ENCODE measurements around the gene RPP14.

Gene RPP14

DNA sequence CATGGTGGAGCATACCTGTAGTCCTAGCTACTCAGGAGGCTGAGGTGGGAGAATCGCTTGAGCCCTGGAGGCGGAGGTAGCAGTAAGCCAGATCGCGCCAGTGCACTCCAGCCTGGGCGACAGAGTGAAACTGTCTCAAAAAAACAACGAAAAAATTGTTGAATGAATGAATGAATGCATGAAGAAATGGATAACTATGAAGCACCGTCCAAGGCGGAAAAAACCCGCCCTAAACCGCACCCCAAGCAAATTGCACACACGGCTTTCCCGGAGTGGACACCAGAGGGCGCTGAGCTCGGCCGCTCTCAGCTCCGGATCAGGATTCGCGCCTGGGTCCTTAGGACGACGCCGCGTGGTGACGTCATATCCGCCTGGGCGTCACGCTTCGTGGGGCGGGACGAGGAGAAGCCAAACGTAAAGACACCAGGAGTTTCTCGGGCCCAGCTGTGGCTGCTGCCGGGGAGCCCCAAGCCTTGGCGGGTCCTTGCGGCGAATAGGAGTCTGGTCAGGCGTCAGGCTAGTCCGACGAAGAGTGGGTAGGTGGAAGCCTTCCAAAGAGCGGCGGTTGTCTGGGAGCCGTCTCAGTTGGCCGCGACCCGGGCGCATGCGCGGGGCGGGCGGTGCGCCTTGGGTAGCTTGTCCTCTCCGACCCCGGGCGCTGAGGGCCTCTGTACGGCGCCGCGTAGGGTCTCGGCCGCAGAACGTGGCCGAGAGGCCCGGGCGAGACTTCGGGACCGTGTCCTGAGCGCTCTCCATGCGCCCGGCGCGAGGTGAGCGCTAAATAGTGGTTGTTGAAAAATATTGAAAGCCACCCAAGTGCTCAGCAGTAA is at the start of gene RPP14, which contains the start of gene HTD2:
Gene RPP14, plus strand, starts transcription at position 364 of the 830 bp plus-strand sequence. CDS start 4,085 bp downstream, outside the sequence.
Gene HTD2, plus strand, starts transcription at position 639 of the 830 bp plus-strand sequence. CDS start 11,094 bp downstream, outside the sequence.
- peak within 1 kb of the TSS; percentile 90 for H3K4me3 ChIP-seq (ENCODE audit: low read depth, low read length)
- H3K36me3 ChIP-seq (ENCODE audit: control insufficient read depth in 2 of 2, insufficient read depth in 1 of 2, low read length in 2 of 2): peaks cover 11 to 35% of the 10 kb centered on the region in 2 experiments; a peak in 2 of 3 replicates
- ChIA-PET POLR2A (interaction anchor here (0.7 to 1.7 kb wide), 6 partner anchors 10 to 709 kb away, joined by 3 to 7 read pairs (median 3); partner anchors contain the start of gene ARF4), CTCF (interaction anchor here (0.6 to 2.6 kb wide), 35 partner anchors 8 to 1669 kb away, joined by 3 to 16 read pairs (median 4); partner anchors contain the start of gene PXK)
- H3K9me3 ChIP-seq (ENCODE audit: control insufficient read depth, insufficient read depth, low read depth, low read length): no peaks in the 10 kb centered on the region
- no peaks in the 10 kb centered on the region for H3K4me1 ChIP-seq (ENCODE audit: control insufficient read depth, insufficient read depth, low read length)
- peak within 1 kb of the TSS; percentile 76 for H3K27ac ChIP-seq (ENCODE audit: extremely low read depth, low read depth, low read length)
- TF ChIP-seq YY1 (tag by site-specific recombination; IDR thresholded peaks at IDR 0.05): no peak
- TF ChIP-seq, protein P1, sequence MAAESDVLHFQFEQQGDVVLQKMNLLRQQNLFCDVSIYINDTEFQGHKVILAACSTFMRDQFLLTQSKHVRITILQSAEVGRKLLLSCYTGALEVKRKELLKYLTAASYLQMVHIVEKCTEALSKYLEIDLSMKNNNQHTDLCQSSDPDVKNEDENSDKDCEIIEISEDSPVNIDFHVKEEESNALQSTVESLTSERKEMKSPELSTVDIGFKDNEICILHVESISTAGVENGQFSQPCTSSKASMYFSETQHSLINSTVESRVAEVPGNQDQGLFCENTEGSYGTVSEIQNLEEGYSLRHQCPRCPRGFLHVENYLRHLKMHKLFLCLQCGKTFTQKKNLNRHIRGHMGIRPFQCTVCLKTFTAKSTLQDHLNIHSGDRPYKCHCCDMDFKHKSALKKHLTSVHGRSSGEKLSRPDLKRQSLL (tag by site-specific recombination; IDR thresholded peaks at IDR 0.05): no peak
- TF ChIP-seq TCF7L2 (IDR thresholded peaks at IDR 0.05; ENCODE audit: borderline replicate concordance, low read depth, low read length): no peak
- TF ChIP-seq GFI1B (tag by site-specific recombination; IDR thresholded peaks at IDR 0.05): no peak
- peak; percentile 11; the same call in 1 of the 2 replicates for TF ChIP-seq ZBTB20 (tag by site-specific recombination; IDR thresholded peaks at IDR 0.05)
- no peak for TF ChIP-seq ZNF473 (tag by site-specific recombination; IDR thresholded peaks at IDR 0.05)
- no peak for TF ChIP-seq WT1 (tag by site-specific recombination; IDR thresholded peaks at IDR 0.05)
- no peak for TF ChIP-seq ZNF202 (tag by site-specific recombination; IDR thresholded peaks at IDR 0.05; ENCODE audit: borderline replicate concordance)
- no peak for TF ChIP-seq ZNF555 (tag by site-specific recombination; conservative IDR thresholded peaks at IDR 0.05)
- peak; percentile 44; the same call in 1 of the 2 replicates for TF ChIP-seq ZNF366 (tag by site-specific recombination; conservative IDR thresholded peaks at IDR 0.05)
- TF ChIP-seq TSHZ1 (tag by site-specific recombination; IDR thresholded peaks at IDR 0.05; ENCODE audit: borderline replicate concordance): peak; percentile 57; the same call in 1 of the 2 replicates
- no peak for TF ChIP-seq ZNF121 (tag by site-specific recombination; IDR thresholded peaks at IDR 0.05)
- TF ChIP-seq, protein P2, sequence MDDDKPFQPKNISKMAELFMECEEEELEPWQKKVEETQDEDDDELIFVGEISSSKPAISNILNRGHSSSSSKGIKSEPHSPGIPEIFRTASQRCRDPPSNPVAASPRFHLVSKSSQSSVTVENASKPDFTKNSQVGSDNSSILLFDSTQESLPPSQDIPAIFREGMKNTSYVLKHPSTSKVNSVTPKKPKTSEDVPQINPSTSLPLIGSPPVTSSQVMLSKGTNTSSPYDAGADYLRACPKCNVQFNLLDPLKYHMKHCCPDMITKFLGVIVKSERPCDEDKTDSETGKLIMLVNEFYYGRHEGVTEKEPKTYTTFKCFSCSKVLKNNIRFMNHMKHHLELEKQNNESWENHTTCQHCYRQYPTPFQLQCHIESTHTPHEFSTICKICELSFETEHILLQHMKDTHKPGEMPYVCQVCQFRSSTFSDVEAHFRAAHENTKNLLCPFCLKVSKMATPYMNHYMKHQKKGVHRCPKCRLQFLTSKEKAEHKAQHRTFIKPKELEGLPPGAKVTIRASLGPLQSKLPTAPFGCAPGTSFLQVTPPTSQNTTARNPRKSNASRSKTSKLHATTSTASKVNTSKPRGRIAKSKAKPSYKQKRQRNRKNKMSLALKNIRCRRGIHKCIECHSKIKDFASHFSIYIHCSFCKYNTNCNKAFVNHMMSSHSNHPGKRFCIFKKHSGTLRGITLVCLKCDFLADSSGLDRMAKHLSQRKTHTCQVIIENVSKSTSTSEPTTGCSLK (tag by site-specific recombination; IDR thresholded peaks at IDR 0.05): no peak
- TF ChIP-seq, protein P3, sequence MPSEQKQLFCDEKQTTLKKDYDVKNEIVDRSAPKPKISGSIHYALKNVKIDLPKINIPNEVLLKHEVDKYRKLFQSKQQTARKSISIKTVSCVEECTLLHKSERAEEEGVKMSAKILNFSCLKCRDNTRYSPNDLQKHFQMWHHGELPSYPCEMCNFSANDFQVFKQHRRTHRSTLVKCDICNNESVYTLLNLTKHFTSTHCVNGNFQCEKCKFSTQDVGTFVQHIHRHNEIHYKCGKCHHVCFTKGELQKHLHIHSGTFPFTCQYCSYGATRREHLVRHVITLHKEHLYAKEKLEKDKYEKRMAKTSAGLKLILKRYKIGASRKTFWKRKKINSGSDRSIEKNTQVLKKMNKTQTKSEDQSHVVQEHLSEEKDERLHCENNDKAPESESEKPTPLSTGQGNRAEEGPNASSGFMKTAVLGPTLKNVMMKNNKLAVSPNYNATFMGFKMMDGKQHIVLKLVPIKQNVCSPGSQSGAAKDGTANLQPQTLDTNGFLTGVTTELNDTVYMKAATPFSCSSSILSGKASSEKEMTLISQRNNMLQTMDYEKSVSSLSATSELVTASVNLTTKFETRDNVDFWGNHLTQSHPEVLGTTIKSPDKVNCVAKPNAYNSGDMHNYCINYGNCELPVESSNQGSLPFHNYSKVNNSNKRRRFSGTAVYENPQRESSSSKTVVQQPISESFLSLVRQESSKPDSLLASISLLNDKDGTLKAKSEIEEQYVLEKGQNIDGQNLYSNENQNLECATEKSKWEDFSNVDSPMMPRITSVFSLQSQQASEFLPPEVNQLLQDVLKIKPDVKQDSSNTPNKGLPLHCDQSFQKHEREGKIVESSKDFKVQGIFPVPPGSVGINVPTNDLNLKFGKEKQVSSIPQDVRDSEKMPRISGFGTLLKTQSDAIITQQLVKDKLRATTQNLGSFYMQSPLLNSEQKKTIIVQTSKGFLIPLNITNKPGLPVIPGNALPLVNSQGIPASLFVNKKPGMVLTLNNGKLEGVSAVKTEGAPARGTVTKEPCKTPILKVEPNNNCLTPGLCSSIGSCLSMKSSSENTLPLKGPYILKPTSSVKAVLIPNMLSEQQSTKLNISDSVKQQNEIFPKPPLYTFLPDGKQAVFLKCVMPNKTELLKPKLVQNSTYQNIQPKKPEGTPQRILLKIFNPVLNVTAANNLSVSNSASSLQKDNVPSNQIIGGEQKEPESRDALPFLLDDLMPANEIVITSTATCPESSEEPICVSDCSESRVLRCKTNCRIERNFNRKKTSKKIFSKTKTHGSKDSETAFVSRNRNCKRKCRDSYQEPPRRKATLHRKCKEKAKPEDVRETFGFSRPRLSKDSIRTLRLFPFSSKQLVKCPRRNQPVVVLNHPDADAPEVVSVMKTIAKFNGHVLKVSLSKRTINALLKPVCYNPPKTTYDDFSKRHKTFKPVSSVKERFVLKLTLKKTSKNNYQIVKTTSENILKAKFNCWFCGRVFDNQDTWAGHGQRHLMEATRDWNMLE (tag by site-specific recombination; conservative IDR thresholded peaks at IDR 0.05; ENCODE audit: low read depth): peak; percentile 92
- no peak for TF ChIP-seq ZNF214 (tag by site-specific recombination; IDR thresholded peaks at IDR 0.05; ENCODE audit: borderline replicate concordance)
- TF ChIP-seq SP3 (tag by site-specific recombination; IDR thresholded peaks at IDR 0.05): peak; percentile 84
- no peak for TF ChIP-seq GLI2 (tag by site-specific recombination; IDR thresholded peaks at IDR 0.05; ENCODE audit: borderline replicate concordance, low read depth)
- TF ChIP-seq ZNF692 (tag by site-specific recombination; IDR thresholded peaks at IDR 0.05): peak; percentile 81; the same call in 1 of the 2 replicates
- no peak for TF ChIP-seq ZNF510 (tag by site-specific recombination; IDR thresholded peaks at IDR 0.05; ENCODE audit: insufficient replicate concordance)
- TF ChIP-seq, protein P4, sequence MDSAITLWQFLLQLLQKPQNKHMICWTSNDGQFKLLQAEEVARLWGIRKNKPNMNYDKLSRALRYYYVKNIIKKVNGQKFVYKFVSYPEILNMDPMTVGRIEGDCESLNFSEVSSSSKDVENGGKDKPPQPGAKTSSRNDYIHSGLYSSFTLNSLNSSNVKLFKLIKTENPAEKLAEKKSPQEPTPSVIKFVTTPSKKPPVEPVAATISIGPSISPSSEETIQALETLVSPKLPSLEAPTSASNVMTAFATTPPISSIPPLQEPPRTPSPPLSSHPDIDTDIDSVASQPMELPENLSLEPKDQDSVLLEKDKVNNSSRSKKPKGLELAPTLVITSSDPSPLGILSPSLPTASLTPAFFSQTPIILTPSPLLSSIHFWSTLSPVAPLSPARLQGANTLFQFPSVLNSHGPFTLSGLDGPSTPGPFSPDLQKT (IDR thresholded peaks at IDR 0.05; ENCODE audit: borderline replicate concordance, low read depth, low read length): no peak

Data from HEK293 (cell line).